Left kidney (tissue), 8 donors: Measurements from ENCODE around the gene MTMR6. TPM values are rescaled to one million over a fixed set of nuclear protein-coding genes. Genes with fewer than 3 reads are reported as not detected.
"Not testable (repeated sequence)": the region's sequence is repeated elsewhere in the genome, so short reads cannot be mapped to it uniquely, and the experiment has no call there.

ENCODE experiments used
- DNase-seq: peaks from one replicate; pipeline ENCODE4 v3.0.0-alpha.2; 2013
- long read RNA-seq, 8 donors: transcript quantifications; one replicate each; lab custom pipeline, GENCODE V29; 2026
- polyA plus RNA-seq: library from polyadenylated mRNA; unstranded; fragments of 120-200 nt; gene quantifications from one replicate; pipeline ENCODE4 v1.2.1, GENCODE V29; 2013; ENCODE audit not compliant: insufficient read length

Gene MTMR6
- 21.5 TPM for polyA plus RNA-seq
- long read RNA-seq, donor 1, full-length matches to known transcripts, result 5 of 5 reads
- long read RNA-seq, donor 1, partial matches to known transcripts, result 0 of 5 reads
- long read RNA-seq, donor 1, other reads (novel, unspliced or antisense), result 0 of 5 reads
- long read RNA-seq, donor 2, full-length matches to known transcripts, result 3 of 3 reads
- long read RNA-seq, donor 2, partial matches to known transcripts, result 0 of 3 reads
- long read RNA-seq, donor 2, other reads (novel, unspliced or antisense), result 0 of 3 reads
- long read RNA-seq, donor 3, full-length matches to known transcripts, result 7 of 7 reads
- long read RNA-seq, donor 3, partial matches to known transcripts, result 0 of 7 reads
- long read RNA-seq, donor 3, other reads (novel, unspliced or antisense), result 0 of 7 reads
- long read RNA-seq, donor 4, result 0 reads
- long read RNA-seq, donor 5, full-length matches to known transcripts, result 3 of 3 reads
- long read RNA-seq, donor 5, partial matches to known transcripts, result 0 of 3 reads
- long read RNA-seq, donor 5, other reads (novel, unspliced or antisense), result 0 of 3 reads
- long read RNA-seq, donor 6, full-length matches to known transcripts, result 4 of 4 reads
- long read RNA-seq, donor 6, partial matches to known transcripts, result 0 of 4 reads
- long read RNA-seq, donor 6, other reads (novel, unspliced or antisense), result 0 of 4 reads
- long read RNA-seq, donor 7, full-length matches to known transcripts, result 5 of 5 reads
- long read RNA-seq, donor 7, partial matches to known transcripts, result 0 of 5 reads
- long read RNA-seq, donor 7, other reads (novel, unspliced or antisense), result 0 of 5 reads
- long read RNA-seq, donor 8, full-length matches to known transcripts, result 4 of 18 reads
- long read RNA-seq, donor 8, partial matches to known transcripts, result 14 of 18 reads
- long read RNA-seq, donor 8, other reads (novel, unspliced or antisense), result 0 of 18 reads

DNA sequence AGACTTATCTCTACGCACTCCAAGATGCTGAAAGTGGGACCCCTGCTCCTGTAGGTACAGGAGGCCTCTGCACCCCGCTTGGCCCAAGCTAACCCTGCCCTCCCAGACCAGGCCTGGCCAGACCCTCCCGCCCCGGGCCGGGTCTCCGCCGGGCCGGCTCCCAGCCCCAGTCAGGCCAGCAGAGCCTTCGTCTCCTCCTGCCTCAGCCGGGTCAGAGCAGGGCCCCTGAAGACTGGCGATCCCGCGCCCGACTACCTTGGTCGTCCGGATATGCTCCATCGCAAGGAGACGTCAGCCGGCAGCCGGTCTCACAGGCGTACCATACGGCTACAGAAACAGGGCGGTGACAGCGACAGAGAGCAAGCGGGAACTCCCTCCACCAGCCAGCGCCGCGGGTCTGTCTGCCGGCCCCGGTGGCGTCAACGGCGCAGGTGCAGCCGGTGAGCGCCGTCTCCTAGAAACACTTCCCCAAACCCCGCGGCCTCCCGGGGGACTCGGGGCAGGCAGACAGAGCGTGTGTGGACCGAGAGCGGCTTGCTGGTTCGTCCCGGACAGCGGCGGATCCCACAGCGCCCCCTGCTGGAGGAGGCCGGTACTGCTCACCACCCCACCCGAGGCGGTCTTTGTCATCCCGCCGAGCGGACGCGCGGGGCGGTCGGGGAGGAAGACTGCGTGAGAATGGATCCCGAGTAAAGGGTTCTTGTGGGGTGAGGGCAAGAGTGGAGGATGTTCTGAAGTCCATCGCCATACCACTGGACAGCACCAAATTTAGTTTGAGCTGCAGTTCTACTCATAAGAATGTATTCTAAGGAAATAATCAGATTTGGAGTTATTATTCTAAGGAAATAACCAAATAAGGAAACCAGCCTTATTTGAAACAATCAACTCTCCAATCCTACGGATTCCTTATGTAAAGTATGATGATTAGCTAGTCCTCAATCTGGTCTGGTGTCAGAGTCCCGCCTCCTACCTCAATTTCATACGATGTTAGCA is at the start of gene MTMR6:
MTMR6 (minus strand) TSS at position 520 of the 993 bp plus-strand sequence; CDS start at position 279, 241 bp downstream.
- DNase-seq, result peak; percentile 86

GRCh38 chr13:25335856-25336255 is 48.6 kb upstream of the MTMR6 start:
- no peak for DNase-seq

- DNase-seq, result no peak
Observed at GRCh38 chr13:25330541-25330940, 43.3 kb upstream of the MTMR6 start.

DNA sequence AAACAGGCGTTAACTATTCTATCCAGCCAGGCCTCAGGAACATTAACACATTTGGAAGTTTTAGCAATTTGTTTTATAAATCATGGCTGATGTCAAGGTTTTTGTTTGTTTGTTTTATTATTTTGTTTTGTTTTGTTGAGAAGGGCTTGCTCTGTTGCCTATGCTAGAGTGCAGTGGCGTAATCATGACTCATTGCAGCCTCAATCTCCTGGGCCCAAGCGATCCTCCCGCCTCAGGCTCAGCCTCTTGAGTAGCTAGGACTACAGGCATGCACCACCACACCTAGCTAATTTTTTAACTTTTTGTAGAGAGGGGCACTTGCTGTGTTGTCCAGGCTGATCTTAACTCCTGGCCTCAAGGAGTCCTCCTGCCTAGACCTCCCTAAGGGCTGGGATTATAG is 42.4 kb upstream of the MTMR6 start:
- no peak for DNase-seq

- DNase-seq, result no peak
Observed at GRCh38 chr13:25324100-25324499, 36.8 kb upstream of the MTMR6 start.

DNA sequence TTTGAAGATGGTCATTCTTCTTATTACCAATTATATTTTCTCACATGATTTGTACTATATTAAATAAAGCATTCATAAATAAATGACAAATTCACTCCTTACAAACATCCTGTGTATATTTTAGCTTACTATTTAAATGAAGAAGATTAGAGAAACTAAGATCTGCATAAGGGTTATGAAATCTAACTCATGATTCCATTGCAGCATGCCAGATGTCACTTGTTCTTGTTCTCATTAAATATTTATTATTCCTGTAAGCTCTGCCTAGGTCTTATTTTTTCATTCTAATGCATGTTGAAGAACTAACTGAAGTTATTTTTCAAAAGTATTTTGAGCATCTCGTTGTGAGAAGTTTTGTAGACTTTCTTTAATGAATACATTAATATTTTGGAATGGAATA is 32.5 kb upstream of the MTMR6 start:
- DNase-seq, result no peak

- not testable (repeated sequence) for DNase-seq
Observed at GRCh38 chr13:25318946-25319345, 31.7 kb upstream of the MTMR6 start.

GRCh38 chr13:25310891-25311290 is 23.6 kb upstream of the MTMR6 start:
- DNase-seq, result no peak

DNA sequence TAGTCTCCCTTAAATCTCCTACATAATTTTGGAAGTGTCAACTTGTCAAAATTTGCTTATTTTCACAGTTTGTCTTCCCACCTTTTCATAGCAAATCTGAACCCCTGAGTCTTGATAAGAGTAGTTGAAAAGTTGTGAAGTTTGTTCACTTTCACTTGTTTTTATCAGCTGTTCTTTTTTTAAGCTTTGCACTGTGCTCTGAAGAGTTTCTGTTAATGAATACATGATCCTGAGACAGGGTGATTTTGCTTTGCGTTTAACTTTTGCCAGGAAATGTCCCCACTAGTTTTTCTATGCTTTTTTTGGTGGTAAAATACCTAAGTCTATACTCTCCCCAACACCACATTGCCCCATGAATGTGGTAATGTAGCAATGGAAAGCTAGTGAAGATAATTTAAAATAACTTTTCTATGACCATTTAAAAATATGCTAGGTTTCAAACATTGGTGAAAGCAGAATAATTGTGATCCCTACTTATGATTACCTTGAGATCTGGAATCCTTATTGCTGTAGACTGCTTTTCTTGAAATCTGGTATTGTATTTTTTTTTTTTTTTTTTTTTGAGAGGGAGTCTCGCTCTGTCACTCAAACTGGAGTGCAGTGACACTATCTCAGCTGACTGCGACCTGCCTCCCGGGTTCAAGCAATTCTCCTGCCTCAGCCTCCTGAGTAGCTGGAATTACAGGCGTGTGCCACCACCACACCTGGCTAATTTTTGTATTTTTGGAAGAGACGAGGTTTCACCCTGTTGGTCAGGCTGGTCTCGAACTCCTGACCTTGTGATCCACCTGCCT is 19.6 kb upstream of the MTMR6 start:
- no peak for DNase-seq

- DNase-seq, result no peak
Observed at GRCh38 chr13:25302121-25302520, 14.8 kb upstream of the MTMR6 start.

GRCh38 chr13:25301347-25302113 is 14.2 kb upstream of the MTMR6 start, which contains the start of gene NUP58:
TSS of gene NUP58 (plus strand) at chr13:25301625. CDS start at chr13:25301774, 149 bp downstream.
- DNase-seq, result peak; percentile 95

- DNase-seq, result no peak
Observed at GRCh38 chr13:25300861-25301346, 13.6 kb upstream of the MTMR6 start.

DNA sequence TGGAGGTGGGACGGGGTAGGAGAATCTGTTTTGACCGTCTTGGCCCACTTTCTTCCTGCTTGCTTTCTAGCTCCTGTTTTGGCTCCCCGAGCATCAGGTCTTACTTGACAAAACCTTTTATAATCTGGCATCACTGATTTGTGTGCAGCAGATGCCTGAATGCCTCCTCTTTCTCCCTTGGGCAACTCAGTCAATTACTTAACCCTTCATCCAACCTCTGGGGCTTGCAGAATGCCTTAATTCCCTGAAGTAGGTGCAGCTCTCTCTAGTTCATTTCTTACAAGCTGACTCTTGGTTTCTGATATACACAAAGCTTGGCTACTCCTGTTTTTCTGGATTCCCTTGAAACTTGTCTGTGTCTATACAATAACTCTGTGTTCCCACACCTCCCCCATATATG is 8.4 kb upstream of the MTMR6 start:
- no peak for DNase-seq

GRCh38 chr13:25295228-25295627 is 7.9 kb upstream of the MTMR6 start:
- DNase-seq, result no peak

- peak; percentile 14 for DNase-seq
Observed at GRCh38 chr13:25292301-25292700, 5.0 kb upstream of the MTMR6 start.

GRCh38 chr13:25291691-25292090 is 4.4 kb upstream of the MTMR6 start:
- no peak for DNase-seq

GRCh38 chr13:25288966-25289365 is 1.7 kb upstream of the MTMR6 start:
- DNase-seq, result no peak

DNA sequence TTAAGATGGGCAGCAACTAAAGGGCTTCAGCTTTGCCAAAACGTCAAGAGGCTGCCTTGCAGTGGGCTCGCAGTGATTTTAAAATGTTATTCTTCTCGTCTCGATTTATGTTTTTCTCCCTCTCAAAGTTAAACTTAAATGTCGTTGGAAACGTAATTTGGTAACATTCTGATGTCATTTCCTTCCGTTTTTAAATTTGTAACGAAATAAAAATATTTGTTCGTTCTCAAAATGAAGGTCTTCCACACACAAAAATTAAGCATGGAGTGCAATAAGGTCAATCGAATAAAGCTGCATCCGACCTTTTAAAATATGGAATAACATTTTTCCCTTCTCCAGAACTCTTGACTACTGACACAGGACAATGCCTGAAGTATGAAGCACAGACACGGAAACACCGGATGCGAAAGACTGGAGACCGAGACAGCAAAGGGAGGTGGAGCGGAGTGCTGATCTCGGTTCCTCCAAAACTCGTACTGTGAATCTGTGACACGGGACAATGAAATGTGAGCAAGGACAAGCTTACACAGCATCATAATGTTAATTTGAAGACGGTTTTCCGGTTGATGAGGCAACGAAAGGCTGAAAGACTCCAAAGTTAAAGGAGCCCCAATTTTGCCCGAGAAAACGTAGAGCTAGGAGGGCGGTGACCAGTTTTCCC is 850 bp downstream of the MTMR6 start:
- DNase-seq, result peak; percentile 30

GRCh38 chr13:25281935-25282332 is 5.4 kb downstream of the MTMR6 start:
- DNase-seq, result no peak
